GM19452 (cell line): ENCODE results near the gene ZNF777.
"Not testable (repeated sequence)": the region's sequence is repeated elsewhere in the genome, so short reads cannot be mapped to it uniquely, and the experiment has no call there.

Experiments
- ATAC-seq: cut with Tn5 transposase; IDR thresholded peaks from one replicate; pipeline ENCODE4 v1.9.1; 2021; ENCODE audit not compliant: unreplicated experiment

ZNF777 gene

GRCh38 chr7:149455175-149455950, 5.5 kb downstream of the ZNF777 start:
- ATAC-seq: no peak

DNA sequence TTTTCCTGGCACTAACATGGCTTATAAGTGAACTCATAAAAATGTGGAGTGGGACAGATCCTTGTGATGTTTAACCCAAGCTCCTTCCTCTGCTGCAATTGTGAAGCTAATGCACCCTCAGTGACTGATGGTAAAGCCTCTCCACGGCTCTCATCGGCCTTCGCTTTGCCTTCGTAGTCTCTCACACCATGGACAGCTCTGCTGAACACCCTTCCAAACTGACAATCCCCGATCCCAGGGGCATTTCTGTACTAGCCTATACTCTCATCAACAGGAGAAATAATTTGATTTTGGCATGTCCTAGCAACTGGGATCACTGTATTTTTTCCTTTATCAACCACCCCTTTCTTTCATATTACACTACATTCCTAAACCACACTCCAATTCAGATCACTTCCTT, 6.1 kb downstream of the ZNF777 start:
- no peak for ATAC-seq

GRCh38 chr7:149454006-149454405, 6.9 kb downstream of the ZNF777 start:
- ATAC-seq: no peak

GRCh38 chr7:149450821-149451220, 10.0 kb downstream of the ZNF777 start:
- no peak for ATAC-seq

DNA sequence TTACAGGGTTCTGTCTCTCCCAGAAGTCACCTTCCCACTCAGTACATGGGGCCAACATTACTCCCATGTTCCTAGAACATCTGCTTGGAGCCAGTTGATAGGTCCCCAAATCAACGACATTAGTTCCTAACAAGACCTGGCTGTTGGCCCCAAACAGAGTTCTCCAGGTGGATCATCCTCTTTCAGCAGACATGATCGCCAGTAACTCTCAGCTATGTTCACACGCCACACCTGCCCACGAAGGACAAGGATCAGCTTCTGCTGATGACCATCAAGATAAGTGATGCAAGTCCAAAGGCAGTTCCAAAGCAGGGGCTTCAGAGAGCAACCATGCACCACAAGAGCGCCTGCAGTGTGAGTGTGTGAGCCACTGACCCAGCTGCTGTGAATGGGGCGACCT, 11.0 kb downstream of the ZNF777 start:
- no peak for ATAC-seq

GRCh38 chr7:149448961-149449360, 11.9 kb downstream of the ZNF777 start:
- ATAC-seq: no peak

DNA sequence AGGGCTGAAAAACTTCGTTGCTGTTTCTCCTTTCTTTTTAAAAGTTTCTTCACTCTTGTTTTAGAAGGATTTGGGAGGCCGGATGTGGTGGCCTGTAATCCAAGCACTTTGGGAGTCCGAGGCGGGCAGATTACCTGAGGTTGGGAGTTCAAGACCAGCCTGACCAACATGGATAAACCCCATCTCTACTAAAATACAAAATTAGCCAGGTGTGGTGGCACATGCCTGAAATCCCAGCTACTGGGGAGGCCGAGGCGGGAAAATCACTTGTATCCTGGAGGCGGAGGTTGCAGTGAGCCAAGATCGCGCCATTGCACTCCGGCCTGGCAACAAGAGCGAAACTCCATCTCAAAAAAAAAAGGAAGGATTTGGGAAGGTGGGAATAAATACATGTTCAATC, 14.8 kb downstream of the ZNF777 start:
- not testable (repeated sequence) for ATAC-seq

GRCh38 chr7:149444287-149444686, 16.6 kb downstream of the ZNF777 start:
- ATAC-seq: no peak

DNA sequence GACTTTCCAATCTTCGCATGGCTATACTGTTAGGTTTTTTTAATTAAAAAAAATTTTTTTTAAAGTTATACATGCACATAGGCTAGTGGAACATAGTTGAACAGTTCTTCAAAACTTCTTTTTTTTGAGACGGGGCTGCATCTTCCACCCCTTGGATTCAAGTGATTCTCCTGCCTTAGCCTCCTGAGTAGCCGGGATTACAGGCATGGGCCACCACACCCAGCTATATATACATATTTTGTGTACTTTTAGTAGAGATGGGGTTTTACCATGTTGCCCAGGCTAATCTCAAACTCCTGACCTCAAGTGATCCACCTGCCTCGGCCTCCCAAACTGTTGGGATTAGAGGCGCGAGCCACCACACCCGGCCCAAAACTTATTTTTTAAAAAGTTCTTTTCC, 17.3 kb downstream of the ZNF777 start:
- no peak for ATAC-seq

- ATAC-seq: no peak
Measured at GRCh38 chr7:149442924-149443323, 17.9 kb downstream of the ZNF777 start.

GRCh38 chr7:149440222-149440621, 20.6 kb downstream of the ZNF777 start:
- ATAC-seq: no peak

GRCh38 chr7:149436358-149436757, 24.5 kb downstream of the ZNF777 start:
- no peak for ATAC-seq

GRCh38 chr7:149433124-149433523, 27.7 kb downstream of the ZNF777 start:
- no peak for ATAC-seq

DNA sequence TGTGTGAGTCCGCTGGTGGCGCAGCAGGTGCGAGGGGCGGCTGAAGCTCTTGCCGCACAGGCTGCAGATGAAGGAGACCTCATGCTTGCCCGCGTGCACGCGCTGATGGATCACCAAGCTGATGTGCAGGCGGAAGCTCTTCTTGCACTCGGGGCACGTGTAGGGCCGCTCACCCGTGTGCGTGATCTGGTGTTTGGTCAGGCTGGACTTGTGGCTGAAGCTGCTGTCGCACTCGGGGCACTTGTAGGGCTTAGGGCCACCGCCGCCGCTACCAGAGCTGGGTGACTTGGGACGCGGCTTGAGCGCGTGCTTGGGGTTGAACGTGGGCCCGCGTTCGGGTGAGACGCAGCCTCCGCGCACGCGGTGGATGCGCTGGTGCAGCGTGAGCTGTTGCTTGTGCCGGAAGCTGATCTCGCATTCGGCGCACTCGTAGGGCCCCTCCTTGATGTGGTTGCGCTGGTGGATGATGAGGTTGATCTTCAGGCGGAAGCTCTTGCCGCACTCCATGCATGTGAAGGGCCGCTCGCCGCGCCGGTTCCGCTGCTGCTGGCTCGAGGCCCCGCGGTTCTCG, 28.7 kb downstream of the ZNF777 start:
- no peak for ATAC-seq

DNA sequence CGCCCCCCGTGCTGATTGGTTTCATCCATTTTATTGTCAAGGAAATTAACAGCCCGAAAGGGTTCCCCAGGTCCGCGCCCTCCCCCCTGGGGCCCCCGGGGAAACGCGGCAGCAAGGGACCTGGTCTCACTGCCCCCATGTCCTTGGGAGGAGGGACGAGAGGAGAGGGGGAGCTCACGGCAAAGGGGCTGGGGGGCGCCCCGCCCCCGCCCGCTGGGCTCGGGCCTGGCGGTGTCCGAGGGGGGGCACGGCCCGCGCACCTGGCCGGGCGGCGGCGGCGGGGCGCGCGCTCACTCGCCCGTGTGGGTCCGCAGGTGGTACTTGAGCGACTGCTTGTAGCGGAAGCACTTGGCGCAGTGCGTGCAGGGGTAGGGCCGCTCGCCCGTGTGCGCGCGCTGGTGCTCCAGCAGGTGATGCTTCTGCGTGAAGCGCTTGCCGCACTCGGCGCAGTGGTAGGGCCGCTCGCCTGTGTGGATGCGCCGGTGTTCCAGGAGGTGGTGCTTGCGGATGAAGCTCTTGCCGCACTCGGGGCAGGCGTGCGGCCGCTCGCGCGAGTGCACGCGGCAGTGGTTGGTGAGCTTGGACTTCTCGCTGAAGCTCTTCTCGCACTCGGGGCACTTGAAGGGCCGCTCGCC, 29.3 kb downstream of the ZNF777 start:
- no peak for ATAC-seq

DNA sequence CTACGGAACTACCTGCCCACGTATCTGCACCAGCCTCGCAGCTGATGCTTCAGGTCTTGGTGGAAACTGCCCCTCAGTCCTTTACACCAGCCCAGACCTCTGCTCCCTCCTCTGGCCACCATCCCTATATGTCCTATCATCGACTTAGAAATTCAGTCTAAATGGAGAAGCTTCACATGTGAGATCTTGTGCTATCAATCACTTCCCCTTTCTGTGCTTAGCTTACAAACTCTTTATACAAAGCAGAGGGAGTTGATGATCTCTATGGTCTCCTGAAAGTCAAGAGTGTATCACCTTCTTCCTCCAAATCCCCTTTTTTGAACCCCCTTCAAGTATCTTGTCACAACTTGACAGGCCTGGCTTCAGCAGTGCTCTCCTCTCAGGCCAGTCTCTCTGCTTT, 30.7 kb downstream of the ZNF777 start:
- ATAC-seq: no peak

DNA sequence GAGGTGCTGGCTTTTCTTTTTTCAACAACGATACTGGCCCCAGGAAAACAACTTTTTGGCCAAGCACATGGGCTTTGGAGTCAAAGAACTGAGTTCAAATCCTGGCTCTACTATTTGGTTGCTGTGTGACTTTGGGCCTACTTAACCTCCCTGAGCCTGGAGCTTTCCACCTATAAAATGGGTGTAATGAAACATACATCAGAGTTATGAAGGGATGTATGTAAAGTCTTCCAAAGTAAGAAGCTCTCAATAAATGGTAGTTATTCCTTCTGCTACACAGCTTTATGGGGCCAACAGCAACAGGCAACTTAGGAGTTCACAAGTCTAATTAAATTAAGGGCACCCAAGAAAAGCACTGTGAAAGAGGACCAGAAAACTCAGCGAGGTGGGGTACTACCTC, 33.0 kb downstream of the ZNF777 start:
- ATAC-seq: no peak

DNA sequence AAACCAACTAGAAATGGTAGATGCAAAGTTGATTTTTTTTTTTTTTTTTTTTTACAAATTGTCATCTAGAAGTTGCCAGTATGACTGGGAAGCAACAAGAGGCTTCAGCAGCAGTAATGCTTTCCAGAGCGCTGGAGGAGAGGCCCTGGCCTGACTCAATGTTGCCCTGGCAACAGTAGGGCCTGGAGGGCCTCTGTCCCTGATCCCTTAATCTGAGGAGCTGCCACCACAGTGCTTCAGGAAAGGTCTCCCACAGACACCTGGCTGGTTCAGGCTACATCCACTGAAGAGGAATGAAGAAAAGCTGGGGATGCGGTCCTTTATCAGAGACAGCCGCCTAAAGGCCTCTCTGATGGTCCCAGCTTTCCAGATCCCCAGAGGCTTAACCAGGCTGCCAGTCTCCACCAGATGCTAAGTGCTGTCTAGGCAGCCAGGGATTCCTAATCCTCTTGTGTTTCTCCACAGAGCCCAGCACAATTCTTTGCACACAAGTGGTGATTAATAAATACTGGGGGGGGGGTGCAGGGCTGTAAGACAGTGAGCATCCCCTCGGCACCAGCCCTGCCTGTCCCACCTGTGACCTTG, 33.7 kb downstream of the ZNF777 start:
- no peak for ATAC-seq

- no peak for ATAC-seq
Measured at GRCh38 chr7:149423449-149424110, 37.3 kb downstream of the ZNF777 start.

DNA sequence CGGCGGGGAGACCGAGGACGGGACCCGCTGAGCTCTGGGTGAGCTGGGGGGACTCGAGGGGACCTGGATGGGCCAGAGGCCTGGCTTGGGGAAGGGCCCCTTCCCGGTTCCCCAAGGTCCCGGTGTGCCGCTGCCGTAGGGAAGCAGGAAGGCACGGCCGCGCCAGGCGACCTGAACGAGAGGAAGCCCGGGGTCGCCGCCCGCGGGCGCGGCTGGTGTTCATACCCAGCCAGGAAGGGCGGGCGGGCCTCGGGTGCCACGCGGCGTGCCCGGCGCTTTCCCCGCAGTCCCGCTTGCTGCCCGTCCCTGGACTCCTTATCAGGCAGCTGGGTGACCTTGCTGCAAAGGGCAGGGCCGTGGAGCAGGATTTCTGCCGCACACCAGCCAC, 38.0 kb downstream of the ZNF777 start:
- peak; percentile 20 for ATAC-seq

DNA sequence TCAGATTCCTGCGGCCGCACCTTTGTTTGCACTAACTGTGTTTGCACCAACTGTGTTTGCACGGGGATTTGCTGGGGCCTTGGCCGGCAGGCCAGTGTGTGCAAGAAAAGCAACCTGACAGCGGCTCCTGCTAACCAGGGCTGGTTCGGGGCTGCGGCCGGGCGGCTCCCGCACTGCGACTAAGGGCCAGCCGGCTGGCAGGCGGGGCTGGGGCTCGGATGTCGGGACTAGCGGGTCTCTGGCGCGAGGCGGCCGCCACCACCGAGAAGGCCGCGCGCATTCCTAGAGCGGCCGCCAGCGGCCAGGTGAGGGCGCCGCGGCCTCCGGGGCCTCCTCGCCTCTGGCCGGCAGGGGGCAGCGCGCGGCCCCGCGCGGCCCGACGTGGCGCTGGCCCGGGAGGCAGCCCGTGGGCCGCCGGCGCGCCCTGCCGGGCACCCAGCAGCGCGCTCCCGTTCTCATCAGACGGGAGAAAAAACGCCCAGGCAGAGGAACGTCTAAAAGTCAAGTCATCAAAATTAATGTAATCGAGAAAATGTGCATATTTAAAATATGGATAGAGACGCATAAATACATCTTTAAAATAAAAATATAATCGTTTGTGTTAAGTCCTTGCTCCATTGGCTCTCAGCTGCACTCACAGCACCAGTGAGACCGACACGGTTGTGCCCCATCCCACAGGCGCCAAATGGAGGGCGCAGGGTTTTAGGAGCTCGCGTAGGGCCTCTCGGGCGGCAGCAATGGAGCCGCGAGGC, 38.5 kb downstream of the ZNF777 start:
- peak; percentile 97 for ATAC-seq
